HG03159 (cell line): ENCODE data around the gene GP9.
"Not testable (repeated sequence)": the region's sequence is repeated elsewhere in the genome, so short reads cannot be mapped to it uniquely, and the experiment has no call there.

Experiments used
- ATAC-seq: cut with Tn5 transposase; IDR thresholded peaks from one replicate; pipeline ENCODE4 v1.9.1; 2021; ENCODE audit warnings: mild to moderate bottlenecking, moderate library complexity; ENCODE audit not compliant: unreplicated experiment

Gene GP9

GRCh38 chr3:129047553-129047839 is 13.1 kb upstream of the GP9 start:
- ATAC-seq: no peak

DNA sequence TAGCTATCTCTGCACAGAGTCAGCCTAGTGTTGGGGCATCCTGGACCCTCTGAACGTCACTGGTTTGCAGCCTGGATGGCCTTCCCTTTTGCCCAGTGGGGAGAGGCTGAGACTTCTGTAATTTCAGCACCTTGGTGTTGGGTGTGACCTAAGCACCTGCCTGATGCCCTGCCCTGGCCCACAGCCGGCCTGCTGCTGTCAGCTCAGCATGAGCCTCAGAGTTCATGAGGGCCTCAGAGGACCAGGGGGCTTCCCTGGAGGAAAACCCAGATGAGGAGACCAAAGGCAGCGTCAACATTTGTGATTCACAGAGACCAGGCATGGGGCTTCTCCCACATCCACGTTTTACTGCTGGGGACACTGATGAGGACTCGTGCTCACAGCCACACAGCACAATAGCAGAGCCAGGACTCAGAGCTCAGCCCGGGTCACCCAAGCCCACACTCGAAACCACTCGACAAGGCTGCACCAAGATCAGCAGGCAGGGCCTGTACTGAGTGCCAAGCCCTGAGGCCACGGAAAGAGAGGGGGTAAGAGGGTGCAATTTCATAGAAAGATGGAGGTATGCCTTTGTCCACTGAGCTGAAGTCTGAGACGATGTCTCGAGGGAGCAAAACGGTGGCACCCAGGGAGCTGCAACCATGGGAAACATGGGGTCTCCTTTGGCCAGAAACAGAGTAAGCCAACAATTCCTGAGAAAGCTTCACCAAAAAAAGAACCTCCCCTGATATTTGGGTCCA is 9.9 kb upstream of the GP9 start:
- ATAC-seq: no peak

GRCh38 chr3:129051871-129052340 is 8.7 kb upstream of the GP9 start:
- ATAC-seq: no peak

- no peak for ATAC-seq
Observed at GRCh38 chr3:129052675-129053074, 7.9 kb upstream of the GP9 start.

- no peak for ATAC-seq
Observed at GRCh38 chr3:129054605-129055104, 5.9 kb upstream of the GP9 start.

DNA sequence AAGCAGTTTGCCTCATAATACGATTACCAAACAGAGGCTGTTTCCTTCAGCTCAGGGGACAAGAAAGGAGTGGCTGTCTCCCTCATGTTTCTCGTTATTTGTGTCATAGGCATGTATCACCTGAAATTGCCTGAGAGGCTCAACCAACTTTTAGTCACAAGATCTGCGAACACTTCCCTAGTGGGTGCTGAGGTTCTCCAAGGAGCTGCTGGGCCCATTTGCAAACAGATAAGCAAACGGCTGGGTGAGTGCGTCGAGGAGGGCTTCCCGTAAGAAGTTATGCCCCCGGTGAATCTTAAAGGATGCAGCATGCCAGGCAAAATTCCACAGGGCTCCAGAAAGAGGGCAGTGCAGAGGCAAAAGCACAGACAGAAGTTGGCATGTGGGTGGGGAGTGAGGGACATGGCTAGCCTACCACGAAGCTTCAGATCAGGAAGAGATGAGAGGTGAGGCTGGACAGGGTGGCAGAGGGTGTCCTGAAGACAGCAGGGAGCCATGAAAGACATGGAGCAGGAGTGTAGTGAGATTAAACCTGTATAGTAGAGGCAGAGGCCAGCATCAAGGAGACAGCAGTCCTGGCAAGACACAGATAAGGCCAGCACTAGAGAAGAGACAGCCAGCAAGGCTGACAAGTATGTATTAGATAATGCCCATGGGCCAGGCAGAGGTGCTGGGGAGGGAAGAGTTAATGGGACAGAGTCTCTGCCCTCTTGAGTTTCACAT is 4.0 kb upstream of the GP9 start:
- ATAC-seq: no peak

GRCh38 chr3:129057249-129057648 is 3.3 kb upstream of the GP9 start:
- no peak for ATAC-seq

GRCh38 chr3:129058441-129059200 is 2.0 kb upstream of the GP9 start:
- ATAC-seq: no peak

GRCh38 chr3:129059311-129059958 is 1.1 kb upstream of the GP9 start:
- no peak for ATAC-seq

DNA sequence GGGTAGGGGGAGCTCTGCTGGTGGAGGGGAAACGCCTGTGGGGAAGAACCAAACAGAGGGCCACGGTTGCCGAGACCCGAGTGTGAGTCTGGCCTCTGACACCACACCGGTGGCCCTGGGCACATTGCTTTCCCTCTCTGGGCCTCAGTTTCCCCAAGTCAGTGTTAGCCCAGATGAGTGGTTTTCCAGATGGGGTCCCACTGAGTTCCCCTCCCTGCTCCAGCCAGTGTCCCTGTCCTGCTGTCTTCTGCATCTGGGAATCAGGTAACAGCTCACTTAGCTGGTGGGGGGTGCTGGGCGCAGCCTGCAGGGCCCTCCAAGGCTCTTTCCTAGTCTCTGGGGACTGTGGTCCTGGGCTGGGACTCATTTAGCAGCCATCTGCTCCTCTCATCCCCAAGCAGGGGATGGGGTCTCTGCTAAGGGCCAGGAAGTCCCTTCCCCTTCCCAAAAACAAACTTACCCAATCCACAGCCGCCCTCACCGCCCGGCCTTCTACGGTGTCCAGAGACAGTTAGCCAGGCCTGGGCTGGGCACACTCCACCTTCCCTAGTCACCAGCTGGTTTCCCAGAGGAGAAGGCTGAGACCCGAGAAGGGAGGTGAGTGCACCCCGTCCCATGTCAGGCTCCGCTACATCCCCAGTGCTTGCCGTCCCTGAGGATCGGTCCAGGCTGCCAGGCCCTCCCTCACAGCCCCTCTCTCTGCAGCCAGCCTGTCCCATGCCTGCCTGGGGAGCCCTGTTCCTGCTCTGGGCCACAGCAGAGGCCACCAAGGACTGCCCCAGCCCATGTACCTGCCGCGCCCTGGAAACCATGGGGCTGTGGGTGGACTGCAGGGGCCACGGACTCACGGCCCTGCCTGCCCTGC is 676 bp downstream of the GP9 start:
- ATAC-seq: no peak

DNA sequence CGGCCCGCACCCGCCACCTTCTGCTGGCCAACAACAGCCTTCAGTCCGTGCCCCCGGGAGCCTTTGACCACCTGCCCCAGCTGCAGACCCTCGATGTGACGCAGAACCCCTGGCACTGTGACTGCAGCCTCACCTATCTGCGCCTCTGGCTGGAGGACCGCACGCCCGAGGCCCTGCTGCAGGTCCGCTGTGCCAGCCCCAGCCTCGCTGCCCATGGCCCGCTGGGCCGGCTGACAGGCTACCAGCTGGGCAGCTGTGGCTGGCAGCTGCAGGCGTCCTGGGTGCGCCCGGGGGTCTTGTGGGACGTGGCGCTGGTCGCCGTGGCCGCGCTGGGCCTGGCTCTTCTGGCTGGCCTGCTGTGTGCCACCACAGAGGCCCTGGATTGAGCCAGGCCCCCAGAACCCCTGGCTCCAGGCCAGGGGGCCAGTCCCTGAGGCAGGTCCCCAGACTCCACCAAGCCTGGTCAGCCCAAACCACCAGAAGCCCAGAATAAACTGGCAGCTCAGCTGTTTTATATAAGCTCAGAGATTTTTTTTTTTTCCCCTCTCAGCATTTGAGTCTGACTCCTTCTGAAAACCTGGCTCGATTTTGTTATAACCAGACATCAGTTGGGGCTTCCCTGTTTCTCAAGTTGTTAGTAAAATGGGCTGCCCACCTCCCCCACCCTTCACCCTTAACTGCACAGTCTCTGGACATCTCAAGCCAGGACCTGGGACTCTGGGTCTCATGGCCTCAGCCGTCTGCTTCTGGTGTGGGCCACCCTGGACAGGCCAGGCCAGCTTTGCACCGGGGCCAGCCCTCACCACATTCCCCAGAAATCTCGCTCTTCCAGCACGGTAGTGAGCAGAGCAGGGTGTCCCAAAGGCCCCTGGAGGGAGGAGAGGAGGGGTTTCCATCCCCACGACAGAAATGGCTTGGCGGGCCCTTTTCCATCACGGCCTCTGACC is 1.6 kb downstream of the GP9 start:
- no peak for ATAC-seq

- no peak for ATAC-seq
Observed at GRCh38 chr3:129063091-129063640, 2.6 kb downstream of the GP9 start.

DNA sequence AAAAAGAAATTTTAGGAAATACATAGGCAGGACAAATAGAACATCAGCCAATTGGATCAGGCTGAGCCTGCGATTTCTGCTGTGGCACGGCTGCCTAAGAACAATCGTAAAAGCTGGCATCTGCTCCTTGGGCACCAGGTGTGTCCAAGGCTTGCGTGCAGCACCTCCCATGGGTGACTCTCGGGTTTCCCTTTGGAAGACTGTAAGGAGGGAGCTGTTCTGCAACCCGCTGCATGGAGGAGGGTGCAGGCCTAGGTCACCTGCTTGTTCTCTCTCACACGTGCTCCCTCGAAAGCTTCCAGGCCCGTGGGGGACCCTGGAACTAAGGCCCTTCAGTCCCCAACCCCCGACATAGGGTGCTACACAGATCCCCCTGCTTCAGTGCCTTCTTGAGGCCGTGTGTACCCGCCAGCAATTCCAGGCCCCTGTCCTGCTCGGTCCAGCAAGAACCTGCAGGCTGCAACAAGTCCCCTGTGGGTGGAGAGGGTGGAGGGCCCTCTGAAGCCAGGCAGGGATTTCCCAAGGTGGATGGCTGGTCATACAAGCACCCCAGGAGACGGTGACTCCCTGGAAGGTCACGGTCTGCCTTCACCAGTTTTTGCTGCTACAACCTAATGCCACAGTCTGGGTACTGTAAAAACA is 3.4 kb downstream of the GP9 start:
- ATAC-seq: no peak

- ATAC-seq: no peak
Observed at GRCh38 chr3:129065016-129065719, 4.6 kb downstream of the GP9 start.

GRCh38 chr3:129065720-129066073 is 5.1 kb downstream of the GP9 start:
- ATAC-seq: no peak

DNA sequence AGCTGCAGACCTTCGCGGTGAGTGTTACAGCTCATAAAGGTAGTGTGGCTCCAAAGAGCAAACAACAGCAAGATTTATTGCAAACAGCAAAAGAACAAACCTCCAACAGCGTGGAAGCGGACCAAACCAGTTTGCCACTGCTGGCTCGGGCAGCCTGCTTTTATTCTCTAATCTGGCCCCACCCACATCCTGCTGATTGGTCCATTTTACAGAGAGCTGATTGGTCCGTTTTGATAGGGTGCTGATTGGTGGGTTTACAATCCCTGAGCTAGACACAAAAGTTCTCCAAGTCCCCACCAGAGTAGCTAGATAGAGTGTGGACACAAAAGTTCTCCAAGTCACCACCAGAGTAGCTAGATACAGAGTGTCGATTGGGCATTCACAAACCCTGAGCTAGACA is 7.1 kb downstream of the GP9 start:
- ATAC-seq: not testable (repeated sequence)

- ATAC-seq: no peak
Observed at GRCh38 chr3:129068291-129068886, 7.8 kb downstream of the GP9 start.
